ENCODE data around the gene TNIK. TPM values are rescaled to one million over a fixed set of nuclear protein-coding genes. Genes with fewer than 3 reads are reported as not detected.

Gene TNIK

GRCh38 chr3:171011873-171012336 lies 448.3 kb downstream of the TNIK start:
- no peak overlapping the region for H3K23ac ChIP-seq (ENCODE audit: low read length in 2 of 2)
- H3K4me2 ChIP-seq (ENCODE audit: low read length, poor library complexity, severe bottlenecking): no peak overlapping the region
- no peak overlapping the region for H2BK15ac ChIP-seq (ENCODE audit: low read depth, poor library complexity, severe bottlenecking)
- no peak overlapping the region for H3K14ac ChIP-seq (ENCODE audit: low read length in 2 of 2)
- no peak overlapping the region for H2AK5ac ChIP-seq (ENCODE audit: low read length, severe bottlenecking)
- H3K18ac ChIP-seq (ENCODE audit: low read depth in 1 of 2, low read length in 2 of 2): no peak overlapping the region
- no peak overlapping the region for H4K8ac ChIP-seq (ENCODE audit: low read length)
- no peaks in the 10 kb centered on the region for H3K9me3 ChIP-seq (ENCODE audit: control insufficient read depth, low read length)
- H3K36me3 ChIP-seq (ENCODE audit: control insufficient read depth in 1 of 2, insufficient read depth in 2 of 2, low read depth in 1 of 2, low read length in 2 of 2): no peaks in the 10 kb centered on the region
- no peaks in the 10 kb centered on the region for H3K79me1 ChIP-seq (replicated peaks; ENCODE audit: low read length, poor library complexity, severe bottlenecking)
- no peaks in the 10 kb centered on the region for H3K4me1 ChIP-seq (ENCODE audit: control insufficient read depth, insufficient read depth, low read depth, low read length)
- DNase-seq: no peak
- H2AFZ ChIP-seq (ENCODE audit: low read depth, low read length): no peak overlapping the region
- WGBS: no CpG with 5 or more reads among the region's 4 CpGs
- no peak overlapping the region for H2BK12ac ChIP-seq (ENCODE audit: low read length in 2 of 2)
- no peak overlapping the region for H2BK120ac ChIP-seq (ENCODE audit: low read depth, low read length)
- no peaks in the 10 kb centered on the region for H3K27me3 ChIP-seq (ENCODE audit: control insufficient read depth in 1 of 2, insufficient read depth in 1 of 2, low read length in 2 of 2)
- H3K4ac ChIP-seq (ENCODE audit: low read depth in 1 of 2, low read length in 2 of 2): no peak overlapping the region
- H3K4me3 ChIP-seq (ENCODE audit: insufficient read depth in 1 of 2, low read depth in 1 of 2, low read length in 2 of 2): no peak overlapping the region
- H3K27ac ChIP-seq (ENCODE audit: low read length, poor library complexity, severe bottlenecking): no peak overlapping the region
- H3K9ac ChIP-seq (ENCODE audit: low read length): no peak overlapping the region
- no peak overlapping the region for H2BK5ac ChIP-seq (ENCODE audit: low read depth, low read length, poor library complexity, severe bottlenecking)
- no peak overlapping the region for H4K91ac ChIP-seq (ENCODE audit: low read length)

Small RNAs within 50 kb of the gene (small RNA-seq; reads per million reads assigned to genes)
- not detected for gene MIR569 (ENCODE audit: low read depth)
- gene RF00019 (ENCODE audit: low read depth): not detected
- gene RNU6-348P (ENCODE audit: low read depth): not detected
